ENCODE results near the gene CPZ.

Gene CPZ

GRCh38 chr4:8664976-8665375, 72.4 kb downstream of the CPZ start:
- H3K27ac ChIP-seq (ENCODE audit: low read depth, low read length) = no peak overlapping the region
- no peaks in the 10 kb centered on the region for H3K36me3 ChIP-seq (ENCODE audit: control insufficient read depth, insufficient read depth, low read length)
- no peak overlapping the region for H2BK120ac ChIP-seq (ENCODE audit: low read depth, low read length)
- H3K23ac ChIP-seq (ENCODE audit: low read length) = no peak overlapping the region
- H3K4ac ChIP-seq (ENCODE audit: low read depth, low read length) = no peak overlapping the region
- no peaks in the 10 kb centered on the region for H3K79me2 ChIP-seq (ENCODE audit: control insufficient read depth, insufficient read depth, low read length)
- no peaks in the 10 kb centered on the region for H3K27me3 ChIP-seq (ENCODE audit: insufficient read depth, low read length, poor library complexity)
- no peak overlapping the region for H4K5ac ChIP-seq (ENCODE audit: low read length)
- H3K18ac ChIP-seq (ENCODE audit: low read length) = no peak overlapping the region
- no CpG with 5 or more reads among the region's 8 CpGs for WGBS (ENCODE audit: extremely low coverage, insufficient coverage, low lambda C conversion rate)
- no peak overlapping the region for H3K56ac ChIP-seq (ENCODE audit: low read length)
- H4K8ac ChIP-seq (ENCODE audit: low read depth, low read length) = no peak overlapping the region
- H2BK15ac ChIP-seq (replicated peaks; ENCODE audit: low read depth) = no peak overlapping the region
- H3K4me1 ChIP-seq (ENCODE audit: control insufficient read depth, low read depth, low read length) = no peaks in the 10 kb centered on the region
- no peak for DNase-seq
- no peak overlapping the region for H2AK5ac ChIP-seq (ENCODE audit: low read length)
- H3K9ac ChIP-seq (ENCODE audit: low read length) = no peak overlapping the region
- H3K4me2 ChIP-seq (ENCODE audit: low read length) = no peak overlapping the region
- H3K79me1 ChIP-seq (ENCODE audit: low read length) = no peaks in the 10 kb centered on the region
- H2BK5ac ChIP-seq (ENCODE audit: low read length) = no peak overlapping the region
- no peak overlapping the region for H3K4me3 ChIP-seq (ENCODE audit: low read length)

- Histone ChIP-seq H3K9ac (ENCODE audit: low read length) (no peak overlapping the region), H3K18ac (ENCODE audit: low read length) (no peak overlapping the region), H3K27me3 (ENCODE audit: insufficient read depth, low read length, poor library complexity) (no peaks in the 10 kb centered on the region), H3K4me3 (ENCODE audit: low read length) (no peak overlapping the region), H3K4me2 (ENCODE audit: low read length) (no peak overlapping the region), H4K5ac (ENCODE audit: low read length) (no peak overlapping the region), H2BK5ac (ENCODE audit: low read length) (no peak overlapping the region), H4K8ac (ENCODE audit: low read depth, low read length) (no peak overlapping the region), H3K23ac (ENCODE audit: low read length) (no peak overlapping the region), H3K79me2 (ENCODE audit: control insufficient read depth, insufficient read depth, low read length) (no peaks in the 10 kb centered on the region), H2BK15ac (replicated peaks; ENCODE audit: low read depth) (no peak overlapping the region), H3K56ac (ENCODE audit: low read length) (no peak overlapping the region), H3K36me3 (ENCODE audit: control insufficient read depth, insufficient read depth, low read length) (no peaks in the 10 kb centered on the region), H3K4ac (ENCODE audit: low read depth, low read length) (no peak overlapping the region), H2BK120ac (ENCODE audit: low read depth, low read length) (no peak overlapping the region), H3K27ac (ENCODE audit: low read depth, low read length) (no peak overlapping the region), H3K4me1 (ENCODE audit: control insufficient read depth, low read depth, low read length) (no peaks in the 10 kb centered on the region), H3K79me1 (ENCODE audit: low read length) (no peaks in the 10 kb centered on the region), H2AK5ac (ENCODE audit: low read length) (no peak overlapping the region)
- no CpG with 5 or more reads among the region's 19 CpGs for WGBS (ENCODE audit: extremely low coverage, insufficient coverage, low lambda C conversion rate)
- no peak for DNase-seq
Observed at GRCh38 chr4:8665406-8666360, 73.1 kb downstream of the CPZ start.

GRCh38 chr4:8666581-8666980, 74.0 kb downstream of the CPZ start:
- no peak overlapping the region for H3K56ac ChIP-seq (ENCODE audit: low read length)
- no peak overlapping the region for H2BK15ac ChIP-seq (replicated peaks; ENCODE audit: low read depth)
- no peaks in the 10 kb centered on the region for H3K36me3 ChIP-seq (ENCODE audit: control insufficient read depth, insufficient read depth, low read length)
- H3K18ac ChIP-seq (ENCODE audit: low read length) = no peak overlapping the region
- no peak overlapping the region for H2AK5ac ChIP-seq (ENCODE audit: low read length)
- WGBS (ENCODE audit: extremely low coverage, insufficient coverage, low lambda C conversion rate) = no CpG with 5 or more reads among the region's 6 CpGs
- H3K79me2 ChIP-seq (ENCODE audit: control insufficient read depth, insufficient read depth, low read length) = no peaks in the 10 kb centered on the region
- H2BK120ac ChIP-seq (ENCODE audit: low read depth, low read length) = no peak overlapping the region
- no peak overlapping the region for H3K9ac ChIP-seq (ENCODE audit: low read length)
- no peak overlapping the region for H3K4ac ChIP-seq (ENCODE audit: low read depth, low read length)
- H3K27ac ChIP-seq (ENCODE audit: low read depth, low read length) = no peak overlapping the region
- no peaks in the 10 kb centered on the region for H3K79me1 ChIP-seq (ENCODE audit: low read length)
- no peak overlapping the region for H3K23ac ChIP-seq (ENCODE audit: low read length)
- H2BK5ac ChIP-seq (ENCODE audit: low read length) = no peak overlapping the region
- H3K4me2 ChIP-seq (ENCODE audit: low read length) = no peak overlapping the region
- no peak overlapping the region for H4K8ac ChIP-seq (ENCODE audit: low read depth, low read length)
- H3K27me3 ChIP-seq (ENCODE audit: insufficient read depth, low read length, poor library complexity) = no peaks in the 10 kb centered on the region
- no peaks in the 10 kb centered on the region for H3K4me1 ChIP-seq (ENCODE audit: control insufficient read depth, low read depth, low read length)
- DNase-seq = no peak
- no peak overlapping the region for H3K4me3 ChIP-seq (ENCODE audit: low read length)
- no peak overlapping the region for H4K5ac ChIP-seq (ENCODE audit: low read length)
